VCaP (cell line): Measurements from ENCODE around the gene ZNF620.

Experiments used
- H3K27ac ChIP-seq: fragments of 450-650 bp; 2 replicates; pipeline ENCODE4 v1.5.1; 2017
- TF ChIP-seq, protein P1 (sequence below): fragments of 450-650 bp; conservative IDR thresholded peaks from 2 replicates; pipeline ENCODE4 v1.5.1; 2017; ENCODE audit warnings: mild to moderate bottlenecking, moderate library complexity

The ZNF620 gene

DNA sequence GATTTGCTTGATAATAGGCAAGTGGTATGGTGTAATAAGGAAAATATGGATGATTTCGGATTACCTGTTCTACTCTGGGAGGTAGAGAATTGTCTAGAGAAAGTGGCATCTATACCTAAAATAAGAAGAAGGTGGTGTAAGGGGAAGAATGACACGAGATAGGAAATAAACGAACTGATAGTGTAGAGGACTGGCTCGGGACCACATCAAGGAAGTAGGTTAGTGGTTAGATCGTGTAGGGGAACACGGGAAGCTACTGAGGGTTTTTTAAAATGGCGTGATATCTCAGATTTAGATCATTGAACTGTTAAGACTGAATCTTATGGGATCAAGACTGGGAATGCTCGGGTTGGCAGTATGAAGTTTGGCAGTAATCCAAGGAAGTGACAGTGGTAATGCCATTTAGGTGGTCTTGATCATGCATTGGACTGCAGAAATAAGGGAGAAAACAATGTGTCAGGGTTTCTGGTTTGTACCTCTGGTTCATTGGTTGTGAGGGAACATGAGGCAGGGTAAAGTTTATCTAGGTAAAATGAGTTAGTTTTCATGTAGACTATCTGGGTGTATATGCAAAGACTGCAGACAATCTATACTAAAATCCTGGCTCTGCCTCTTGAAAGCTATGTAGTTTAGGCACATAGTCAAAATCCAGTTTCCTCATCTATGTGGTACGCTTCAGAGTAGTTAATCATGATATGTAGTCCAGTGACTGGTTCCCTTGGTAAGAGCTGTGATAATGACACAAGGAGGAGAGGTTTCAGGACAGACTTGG lies 41.3 kb upstream of the ZNF620 start:
- H3K27ac ChIP-seq = peak overlapping the region; percentile 80
- TF ChIP-seq, protein P1, sequence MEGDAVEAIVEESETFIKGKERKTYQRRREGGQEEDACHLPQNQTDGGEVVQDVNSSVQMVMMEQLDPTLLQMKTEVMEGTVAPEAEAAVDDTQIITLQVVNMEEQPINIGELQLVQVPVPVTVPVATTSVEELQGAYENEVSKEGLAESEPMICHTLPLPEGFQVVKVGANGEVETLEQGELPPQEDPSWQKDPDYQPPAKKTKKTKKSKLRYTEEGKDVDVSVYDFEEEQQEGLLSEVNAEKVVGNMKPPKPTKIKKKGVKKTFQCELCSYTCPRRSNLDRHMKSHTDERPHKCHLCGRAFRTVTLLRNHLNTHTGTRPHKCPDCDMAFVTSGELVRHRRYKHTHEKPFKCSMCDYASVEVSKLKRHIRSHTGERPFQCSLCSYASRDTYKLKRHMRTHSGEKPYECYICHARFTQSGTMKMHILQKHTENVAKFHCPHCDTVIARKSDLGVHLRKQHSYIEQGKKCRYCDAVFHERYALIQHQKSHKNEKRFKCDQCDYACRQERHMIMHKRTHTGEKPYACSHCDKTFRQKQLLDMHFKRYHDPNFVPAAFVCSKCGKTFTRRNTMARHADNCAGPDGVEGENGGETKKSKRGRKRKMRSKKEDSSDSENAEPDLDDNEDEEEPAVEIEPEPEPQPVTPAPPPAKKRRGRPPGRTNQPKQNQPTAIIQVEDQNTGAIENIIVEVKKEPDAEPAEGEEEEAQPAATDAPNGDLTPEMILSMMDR = no peak

DNA sequence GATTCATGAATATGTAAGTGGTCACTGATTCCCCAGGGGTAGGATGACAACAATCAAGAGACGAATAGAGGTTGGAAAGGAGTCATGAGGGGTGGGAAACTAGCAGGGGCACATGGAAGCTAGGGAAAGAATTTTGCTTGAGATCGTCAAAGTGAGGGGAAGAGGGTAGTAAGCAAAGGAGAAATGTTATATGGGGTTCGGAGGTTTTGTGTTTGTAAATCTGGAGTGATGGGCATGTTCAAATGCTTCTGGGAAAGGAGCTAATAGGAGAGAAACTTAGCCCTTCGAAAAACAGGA lies 40.8 kb upstream of the ZNF620 start:
- TF ChIP-seq, protein P1 = no peak

DNA sequence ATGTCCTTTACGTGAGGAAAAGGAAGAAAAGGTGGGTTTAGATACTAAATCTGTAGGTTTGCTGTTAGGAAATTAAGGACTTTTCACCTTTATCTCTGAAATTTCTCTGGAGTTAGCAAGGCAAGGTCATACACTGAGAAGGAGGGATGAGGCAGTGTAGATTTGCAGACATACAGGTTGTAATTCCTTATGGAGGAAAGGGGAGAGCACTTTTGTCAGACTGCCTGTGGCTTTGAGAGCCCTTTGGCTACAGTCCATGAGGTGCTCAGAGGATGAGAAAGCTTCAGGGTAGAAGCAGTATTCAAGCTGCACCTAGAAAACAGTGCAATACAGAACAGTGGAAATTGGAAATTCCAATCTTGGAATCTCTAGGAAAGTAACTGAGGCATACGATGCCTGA lies 40.4 kb upstream of the ZNF620 start:
- TF ChIP-seq, protein P1 = no peak
- peak overlapping the region; percentile 80 for H3K27ac ChIP-seq

More for the DNA sequence above, 40.8 kb upstream of the ZNF620 start:
- H3K27ac ChIP-seq = peak overlapping the region; percentile 80

DNA sequence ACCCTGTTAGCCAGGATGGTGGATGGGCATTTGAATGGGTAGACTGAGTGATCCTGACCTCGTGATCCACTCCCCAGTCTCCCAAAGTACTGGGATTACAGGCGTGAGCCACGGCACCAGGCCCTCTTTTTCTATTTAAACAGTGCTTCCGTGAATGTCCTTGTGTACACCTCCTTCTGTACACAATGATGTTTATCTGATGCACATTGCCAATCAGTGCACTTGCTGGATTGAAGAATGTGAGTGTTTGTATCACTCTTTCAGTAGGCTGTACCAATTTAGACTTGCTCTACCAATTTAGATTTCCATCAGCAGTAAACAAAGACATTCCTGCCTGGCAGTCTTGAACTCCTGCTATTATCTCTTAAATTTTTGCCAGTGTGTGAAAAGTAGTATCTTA lies 37.8 kb upstream of the ZNF620 start:
- TF ChIP-seq, protein P1 = no peak
- peak overlapping the region; percentile 80 for H3K27ac ChIP-seq

DNA sequence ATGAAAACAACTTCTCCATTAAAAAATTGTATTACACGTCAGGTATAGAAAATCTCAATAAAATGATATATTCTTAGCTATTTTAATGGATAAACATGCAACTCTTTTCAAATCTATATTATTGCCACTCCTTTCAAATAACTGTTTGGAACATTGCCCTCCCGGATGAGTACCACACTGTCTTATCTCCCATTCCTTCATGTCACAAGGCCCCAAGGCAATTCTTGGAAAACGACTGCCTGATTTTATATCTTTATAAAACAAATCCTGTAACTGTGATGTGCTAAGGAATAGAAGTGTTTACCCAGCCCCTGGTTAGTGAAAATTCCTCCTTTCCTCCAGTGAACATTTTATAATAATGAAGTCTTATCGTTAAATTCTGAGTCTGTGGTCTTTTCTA lies 35.1 kb upstream of the ZNF620 start:
- TF ChIP-seq, protein P1 = no peak
- H3K27ac ChIP-seq = peak overlapping the region; percentile 80; the same call in 1 of the 2 replicates

DNA sequence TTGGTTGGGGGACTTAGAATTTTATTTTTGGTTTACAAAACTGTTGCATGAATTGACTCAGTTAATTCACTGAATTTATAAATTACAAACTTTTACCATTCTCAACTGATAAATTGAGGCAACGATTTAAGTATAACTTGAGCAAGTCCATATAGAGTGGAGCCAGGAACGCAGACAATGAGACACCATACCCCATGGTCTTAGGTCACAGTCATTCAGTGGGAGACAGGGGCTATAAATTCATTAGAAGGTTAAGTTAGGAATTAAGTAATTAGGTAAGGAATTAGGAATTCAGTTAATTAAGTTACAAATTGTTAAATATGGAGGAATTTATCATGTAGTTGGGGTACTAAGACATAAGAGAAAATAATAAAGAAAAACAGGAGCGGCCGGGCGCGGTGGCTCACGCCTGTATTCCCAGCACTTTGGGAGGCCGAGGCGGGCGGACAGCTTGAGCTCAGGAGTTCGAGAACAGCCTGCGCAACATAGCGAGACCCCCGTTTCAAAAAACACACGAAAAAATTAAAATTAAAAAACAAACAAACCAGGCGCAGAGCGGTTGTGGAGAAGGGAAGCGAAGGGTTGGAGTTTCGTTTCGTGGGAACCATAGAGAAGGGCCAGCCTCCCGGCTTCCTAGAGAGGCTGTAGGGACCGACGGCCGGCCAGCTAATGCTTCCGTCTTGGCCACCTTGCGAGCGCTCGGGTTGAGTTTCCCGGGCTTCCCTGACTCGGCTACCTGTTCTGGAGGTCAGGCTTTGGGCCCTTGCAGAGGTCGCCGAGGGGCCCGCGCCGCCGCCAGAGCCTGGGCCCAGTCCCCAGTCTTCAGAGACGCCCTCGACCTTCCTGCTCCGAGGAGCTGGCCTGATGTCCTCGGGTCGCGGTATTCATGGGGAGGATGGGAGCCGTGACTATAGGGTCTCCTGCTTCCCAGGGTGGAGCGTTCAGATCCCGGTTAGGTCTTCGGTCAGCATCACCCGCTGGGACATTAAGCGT lies 29.1 kb upstream of the ZNF620 start, which contains the start of gene ZNF619:
Gene ZNF619 (plus strand): TSS at position 645 of the 993 bp plus-strand sequence. CDS start 858 bp downstream, outside the sequence.
- peak within 1 kb of the TSS; percentile 72 for H3K27ac ChIP-seq
- TF ChIP-seq, protein P1 = no peak

DNA sequence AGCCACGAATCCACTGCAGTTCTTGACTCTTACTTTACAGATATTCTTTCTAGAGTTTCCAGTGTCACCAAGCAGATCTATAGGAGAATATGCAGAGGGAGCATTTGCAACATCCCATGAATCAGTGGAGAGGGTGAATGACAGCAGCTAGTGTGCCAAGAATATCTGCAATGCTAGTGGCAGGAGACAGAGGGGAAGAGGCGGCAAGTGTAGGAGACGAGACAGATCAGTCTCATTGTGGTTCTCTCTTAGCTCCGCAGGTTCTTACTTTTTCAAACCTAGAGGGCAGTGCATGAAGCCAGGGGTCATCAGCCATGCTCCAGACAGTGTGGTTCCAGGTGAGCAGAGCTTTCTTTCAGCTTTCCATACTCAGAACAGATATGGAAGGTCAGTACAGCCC lies 28.2 kb upstream of the ZNF620 start:
- TF ChIP-seq, protein P1 = no peak
- peak overlapping the region; percentile 72; the same call in 1 of the 2 replicates for H3K27ac ChIP-seq
